A673 (cell line): ENCODE data around the gene SLC7A9. TPM values are rescaled to one million over a fixed set of nuclear protein-coding genes. Genes with fewer than 3 reads are reported as not detected.

ENCODE experiments used
- BruUV-seq: library from RNA; stranded (reverse); fragments of 400-500 nt; replicated peaks from 2 replicates; lab custom pipeline; 2021; lab: Mats Ljungman, UMichigan
- CTCF ChIA-PET: fragments of 300-600 bp; sonication (Branson Sonifier 250); formaldehyde crosslinking; loops from one replicate; lab custom pipeline; 2022; ENCODE audit warnings: antibody characterized with exemption; lab: Charles Lee
- POLR2A ChIA-PET: fragments of 300-600 bp; sonication (Branson Sonifier 250); formaldehyde crosslinking; loops from one replicate; lab custom pipeline; 2022; ENCODE audit warnings: antibody characterized with exemption; ENCODE audit not compliant: low non-redundant PET; lab: Charles Lee
- DNase-seq: peaks from one replicate; pipeline ENCODE4 v3.0.0-alpha.2; 2015; ENCODE audit warnings: low spot score
- H3K27ac ChIP-seq: fragments of 200-600 bp; sonication (generic); 2 replicates; pipeline ENCODE4 v1.5.1; 2016; ENCODE audit warnings: mixed run types, low read depth, mild to moderate bottlenecking, mixed read lengths, antibody characterized with exemption, low read length; ENCODE audit not compliant: poor library complexity, severe bottlenecking
- H3K27me3 ChIP-seq: fragments of 200-600 bp; sonication (generic); replicated peaks from 2 replicates; pipeline ENCODE4 v1.6.1; 2017; ENCODE audit warnings: mixed run types, low read depth, mild to moderate bottlenecking, mixed read lengths, antibody characterized with exemption, low read length; ENCODE audit not compliant: insufficient read depth, poor library complexity
- H3K36me3 ChIP-seq: fragments of 200-600 bp; sonication (generic); 2 replicates; pipeline ENCODE4 v1.6.1; 2016; ENCODE audit warnings: mixed run types, mild to moderate bottlenecking, mixed read lengths, antibody characterized with exemption, low read length; ENCODE audit not compliant: insufficient read depth, poor library complexity, severe bottlenecking
- H3K4me1 ChIP-seq: fragments of 200-600 bp; sonication (generic); 2 replicates; pipeline ENCODE4 v1.6.1; 2017; ENCODE audit warnings: mixed run types, mild to moderate bottlenecking, mixed read lengths, antibody characterized with exemption, low read length; ENCODE audit not compliant: insufficient read depth, poor library complexity, severe bottlenecking
- H3K4me3 ChIP-seq: fragments of 200-600 bp; sonication (generic); 2 replicates; pipeline ENCODE4 v1.5.1; 2016; ENCODE audit warnings: low read depth, mixed run types, mild to moderate bottlenecking, mixed read lengths, low read length; ENCODE audit not compliant: poor library complexity, severe bottlenecking
- H3K9me3 ChIP-seq: fragments of 200-600 bp; sonication (generic); 2 replicates; pipeline ENCODE4 v1.6.1; 2016; ENCODE audit warnings: mixed run types, low read depth, mild to moderate bottlenecking, mixed read lengths, antibody characterized with exemption, low read length; ENCODE audit not compliant: poor library complexity, severe bottlenecking
- EZH2 ChIP-seq: fragments of 200-600 bp; sonication (generic); IDR thresholded peaks from 2 replicates; pipeline ENCODE4 v1.6.1; 2017; ENCODE audit warnings: borderline replicate concordance, low read depth, mild to moderate bottlenecking, mixed read lengths, antibody characterized with exemption, low read length; ENCODE audit not compliant: poor library complexity, severe bottlenecking
- intact Hi-C: fragments of 100-400 bp; cut with micrococcal nuclease; formaldehyde crosslinking; loops from one replicate; pipeline ENCODE4 v1.10.0; 2022; ENCODE audit not compliant: unreplicated experiment
- total RNA-seq: library from RNA; stranded (reverse); gene quantifications from 2 replicates; pipeline ENCODE4 v1.2.3, GENCODE V29; 2021
- TF ChIP-seq, protein P1 (sequence below): fragments of 300-800, 200-600 bp; sonication (generic); conservative IDR thresholded peaks from 2 replicates; pipeline ENCODE4 v1.5.1; 2017; ENCODE audit warnings: low read depth, mild to moderate bottlenecking, antibody characterized with exemption, low read length, moderate library complexity, mixed read lengths

Gene SLC7A9
- total RNA-seq, 1 experiment from 2014 or later, result 0.34 TPM

DNA sequence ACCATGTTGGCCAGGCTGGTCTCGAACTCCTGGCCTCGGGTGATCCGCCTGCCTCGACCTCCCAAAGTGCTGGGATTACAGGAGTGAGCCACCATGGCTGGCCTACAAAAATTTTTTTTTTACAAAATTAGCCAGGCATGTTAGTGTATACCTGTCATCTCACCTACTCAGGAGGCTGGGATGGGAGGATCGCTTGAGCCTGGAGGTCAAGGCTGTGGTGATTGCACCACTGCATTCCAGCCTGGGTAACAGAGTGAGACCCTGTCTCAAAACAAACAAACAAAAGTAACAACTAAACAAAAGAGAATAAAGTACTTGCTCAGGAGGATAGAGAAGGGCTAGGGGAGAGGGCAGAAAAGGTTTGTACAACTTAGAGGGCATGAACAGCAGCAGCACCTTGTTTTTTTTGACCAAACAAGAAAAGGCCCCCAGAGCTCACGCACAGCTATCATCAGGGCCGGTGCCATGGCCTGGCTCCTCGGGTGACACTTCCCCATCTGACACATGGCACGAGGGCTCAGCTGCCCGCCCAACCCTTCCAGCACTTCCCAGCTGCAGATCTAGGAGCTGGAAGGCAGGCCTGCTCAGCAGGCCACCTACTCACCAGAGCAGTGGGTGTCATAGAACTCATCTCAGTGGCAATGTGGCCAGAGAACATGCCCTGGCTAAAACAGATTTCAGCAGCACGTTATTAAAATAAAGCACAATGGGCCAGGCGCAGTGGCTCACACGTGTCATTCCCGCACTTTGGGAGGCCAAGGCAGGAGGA, 8.6 kb upstream of the SLC7A9 start:
- Histone ChIP-seq H3K4me1 (no peaks in the 10 kb centered on the region), H3K9me3 (no peaks in the 10 kb centered on the region), H3K4me3 (no peak overlapping the region), H3K36me3 (no peaks in the 10 kb centered on the region), H3K27ac (no peak overlapping the region), H3K27me3 (no peaks in the 10 kb centered on the region)
- intact Hi-C loops, result no loop called here
- ChIA-PET POLR2A (no interaction called here), CTCF (no interaction called here)
- DNase-seq, result no peak
- TF ChIP-seq EZH2, result no peak
- TF ChIP-seq, protein P1, sequence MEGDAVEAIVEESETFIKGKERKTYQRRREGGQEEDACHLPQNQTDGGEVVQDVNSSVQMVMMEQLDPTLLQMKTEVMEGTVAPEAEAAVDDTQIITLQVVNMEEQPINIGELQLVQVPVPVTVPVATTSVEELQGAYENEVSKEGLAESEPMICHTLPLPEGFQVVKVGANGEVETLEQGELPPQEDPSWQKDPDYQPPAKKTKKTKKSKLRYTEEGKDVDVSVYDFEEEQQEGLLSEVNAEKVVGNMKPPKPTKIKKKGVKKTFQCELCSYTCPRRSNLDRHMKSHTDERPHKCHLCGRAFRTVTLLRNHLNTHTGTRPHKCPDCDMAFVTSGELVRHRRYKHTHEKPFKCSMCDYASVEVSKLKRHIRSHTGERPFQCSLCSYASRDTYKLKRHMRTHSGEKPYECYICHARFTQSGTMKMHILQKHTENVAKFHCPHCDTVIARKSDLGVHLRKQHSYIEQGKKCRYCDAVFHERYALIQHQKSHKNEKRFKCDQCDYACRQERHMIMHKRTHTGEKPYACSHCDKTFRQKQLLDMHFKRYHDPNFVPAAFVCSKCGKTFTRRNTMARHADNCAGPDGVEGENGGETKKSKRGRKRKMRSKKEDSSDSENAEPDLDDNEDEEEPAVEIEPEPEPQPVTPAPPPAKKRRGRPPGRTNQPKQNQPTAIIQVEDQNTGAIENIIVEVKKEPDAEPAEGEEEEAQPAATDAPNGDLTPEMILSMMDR, result no peak
- no TSS peak for BruUV-seq

DNA sequence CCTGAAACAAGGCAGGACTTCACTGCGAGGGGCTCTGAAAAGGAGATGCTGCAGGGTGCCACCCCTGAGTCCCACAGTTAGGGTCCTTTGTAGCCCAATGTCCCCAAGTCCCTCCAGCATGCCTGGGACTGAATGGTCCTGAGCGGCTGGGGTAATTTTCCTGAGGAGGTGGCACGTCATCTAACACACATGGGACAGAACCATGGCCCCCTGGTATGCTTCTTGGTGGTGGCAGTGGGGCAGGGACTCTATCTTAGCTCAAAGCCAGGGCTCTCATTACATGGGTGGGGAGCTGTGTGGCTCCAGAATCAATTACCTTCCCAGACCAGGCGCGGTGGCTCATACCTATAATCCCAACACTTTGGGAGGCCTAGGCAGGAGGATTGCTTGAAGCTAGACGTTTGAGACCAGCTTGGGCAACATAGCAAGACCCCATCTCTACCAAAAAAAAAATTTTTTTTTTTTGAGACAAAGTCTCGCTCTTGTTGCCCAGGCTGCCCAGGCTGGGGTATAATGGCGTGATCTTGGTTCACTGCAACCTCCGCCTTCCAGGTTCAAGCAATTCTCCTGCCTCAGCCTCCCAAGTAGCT, 7.9 kb upstream of the SLC7A9 start:
- Histone ChIP-seq H3K4me1 (no peaks in the 10 kb centered on the region), H3K4me3 (no peak overlapping the region), H3K27ac (no peak overlapping the region), H3K36me3 (no peaks in the 10 kb centered on the region), H3K9me3 (no peaks in the 10 kb centered on the region), H3K27me3 (no peaks in the 10 kb centered on the region)
- ChIA-PET CTCF (no interaction called here), POLR2A (no interaction called here)
- no TSS peak for BruUV-seq
- TF ChIP-seq EZH2, result no peak
- TF ChIP-seq, protein P1, result no peak
- no peak for DNase-seq
- intact Hi-C loops, result no loop called here

DNA sequence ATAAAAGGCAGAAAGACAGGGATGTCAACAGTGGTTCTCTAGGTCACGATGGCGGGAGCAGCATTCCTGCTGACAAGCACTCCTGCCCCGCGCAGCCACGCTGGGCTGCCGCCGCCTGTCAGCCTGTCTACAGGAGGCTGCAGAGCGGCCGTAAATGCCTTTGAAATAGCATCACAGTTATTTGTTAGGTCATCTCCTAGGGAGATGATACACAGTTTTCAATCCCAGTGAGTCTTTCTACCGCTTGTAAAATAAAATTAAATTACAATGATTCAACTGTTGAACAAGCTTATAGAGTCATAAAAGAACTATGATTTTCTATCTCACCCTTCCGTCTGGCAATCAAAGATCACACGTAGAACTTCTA, 7.3 kb upstream of the SLC7A9 start:
- CTCF ChIA-PET, result no interaction called here
- POLR2A ChIA-PET, result no interaction called here
- intact Hi-C loops, result no loop called here

More for the DNA sequence above, 7.3 kb upstream of the SLC7A9 start:
- no TSS peak for BruUV-seq
- TF ChIP-seq, protein P1, result no peak
- TF ChIP-seq EZH2, result no peak
- Histone ChIP-seq H3K27ac (no peak overlapping the region), H3K4me3 (no peak overlapping the region), H3K27me3 (no peaks in the 10 kb centered on the region), H3K9me3 (no peaks in the 10 kb centered on the region), H3K4me1 (no peaks in the 10 kb centered on the region), H3K36me3 (no peaks in the 10 kb centered on the region)
- no peak for DNase-seq
